IPS DF 4.7 (cell line): ENCODE measurements around the gene STK33.

Experiments
- DNase-seq: peaks from one replicate; pipeline ENCODE4 v3.0.0-alpha.2; 2013; ENCODE audit warnings: low spot score; ENCODE audit errors: extremely low read depth

Gene STK33

DNA sequence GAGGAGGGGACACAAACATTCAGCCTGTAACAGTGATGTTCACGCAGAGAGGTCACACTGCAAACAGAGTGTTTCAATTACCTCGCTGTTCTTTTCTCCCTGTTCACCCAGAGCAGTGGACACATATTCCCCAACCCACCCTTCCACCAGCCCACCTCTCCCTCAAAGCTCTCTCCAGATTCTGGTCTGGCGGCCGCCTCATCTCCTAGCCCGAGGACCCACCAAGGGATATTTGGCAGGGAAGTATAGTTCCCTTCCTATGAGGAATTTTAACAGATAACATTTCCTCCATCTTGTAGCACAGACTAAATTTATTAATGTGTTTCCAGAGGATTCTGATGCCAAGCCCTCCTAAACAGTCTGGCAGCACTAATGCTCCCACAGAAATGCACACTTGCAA lies 219.3 kb downstream of the STK33 start:
- DNase-seq = no peak

DNA sequence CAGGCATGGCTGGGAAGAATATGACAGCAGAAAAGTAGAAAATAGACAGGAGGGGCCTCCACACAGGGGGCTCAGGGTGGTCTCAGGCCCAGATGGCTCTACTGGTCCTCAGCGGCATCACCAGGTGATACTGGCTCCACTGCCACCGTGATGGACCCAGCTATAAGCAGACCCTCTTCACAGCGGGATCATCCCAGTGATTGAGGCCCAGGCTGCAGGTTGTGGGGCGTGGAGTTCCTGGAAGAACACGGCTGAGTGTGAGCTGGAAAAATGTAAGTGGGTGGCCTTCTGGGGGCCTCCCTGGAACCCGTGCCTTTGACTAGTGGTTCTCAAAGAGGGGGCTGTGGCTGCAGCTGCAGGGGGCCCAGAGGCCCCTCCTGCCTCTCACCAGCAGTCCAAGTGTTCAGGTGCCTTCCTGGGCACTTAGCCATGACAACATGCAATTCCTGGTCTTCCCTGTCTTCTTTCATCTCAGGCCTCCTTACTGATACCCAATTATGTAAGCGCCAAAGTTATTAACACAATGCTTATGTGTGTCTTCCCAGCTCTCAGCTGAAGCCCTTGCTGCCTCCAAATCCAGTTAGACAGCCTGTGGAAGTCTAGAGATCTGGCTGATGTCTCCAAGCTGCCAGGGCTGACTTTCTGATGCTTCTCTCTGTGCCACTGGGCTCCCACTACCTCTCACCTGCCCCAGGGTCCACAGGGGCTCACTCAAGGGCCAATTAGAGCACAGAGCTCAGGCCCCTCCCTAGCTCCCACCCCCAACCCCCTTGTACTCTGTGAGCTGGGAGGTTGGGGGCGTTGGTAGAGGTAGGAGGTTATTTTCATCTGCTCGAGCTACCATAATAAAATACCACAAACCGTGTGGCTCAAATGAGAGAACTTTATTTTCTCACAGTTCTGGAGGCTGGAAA lies 220.3 kb downstream of the STK33 start:
- no peak for DNase-seq

DNA sequence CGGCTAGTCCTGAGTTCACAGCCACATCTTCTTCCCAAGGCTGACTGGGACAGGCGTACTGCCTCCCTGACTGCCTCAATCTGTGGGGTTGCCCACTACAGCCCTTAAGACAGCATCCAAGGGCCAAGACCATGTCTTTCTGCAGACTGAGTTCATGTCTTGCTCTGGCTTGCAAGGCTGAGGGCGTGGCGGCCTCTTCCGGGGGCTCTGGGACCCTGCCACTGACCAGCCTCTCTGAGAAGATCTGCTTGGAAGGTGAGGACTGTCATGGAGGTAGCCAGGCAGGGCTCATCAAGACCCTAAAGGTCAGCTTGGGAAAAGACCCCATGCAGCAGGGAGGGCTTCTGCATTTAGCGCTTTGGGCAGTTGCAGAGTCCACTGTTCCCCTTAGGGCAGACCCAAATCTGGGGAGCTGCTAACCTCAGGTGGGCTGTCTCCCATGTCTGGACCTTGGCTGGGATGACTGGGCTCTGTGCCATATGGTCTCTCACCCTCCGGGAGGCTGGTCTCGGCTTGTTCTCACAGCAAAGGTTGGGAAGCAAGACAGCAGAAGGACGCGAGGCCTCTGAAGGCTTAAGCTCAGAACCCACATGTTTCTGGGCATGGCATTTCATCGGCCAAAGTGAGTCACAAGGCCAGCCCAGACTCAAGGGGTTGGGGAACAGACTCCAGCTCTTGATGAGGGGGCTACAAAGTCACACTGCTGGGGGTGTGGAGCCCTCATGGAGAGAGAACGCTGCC lies 221.2 kb downstream of the STK33 start:
- DNase-seq = no peak

DNA sequence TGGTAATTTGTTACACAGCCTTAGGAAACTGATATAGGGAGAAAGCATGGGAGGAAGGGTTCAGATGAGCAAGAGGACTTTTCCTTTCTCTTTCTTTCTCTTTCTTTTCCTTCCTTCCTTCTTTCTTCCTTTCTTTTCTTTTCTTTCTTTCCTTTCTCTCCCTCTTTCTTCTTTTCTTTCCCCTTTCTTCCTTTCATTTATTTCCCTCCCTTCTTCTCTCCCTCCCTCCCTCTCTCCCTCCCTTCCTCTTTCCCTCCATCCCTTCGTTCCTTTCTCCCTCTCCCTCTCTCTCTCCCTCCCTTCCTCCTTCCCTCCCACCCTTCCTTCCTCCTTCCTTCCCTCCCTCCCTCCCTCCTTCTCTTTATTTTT lies 222.5 kb downstream of the STK33 start:
- no peak for DNase-seq

DNA sequence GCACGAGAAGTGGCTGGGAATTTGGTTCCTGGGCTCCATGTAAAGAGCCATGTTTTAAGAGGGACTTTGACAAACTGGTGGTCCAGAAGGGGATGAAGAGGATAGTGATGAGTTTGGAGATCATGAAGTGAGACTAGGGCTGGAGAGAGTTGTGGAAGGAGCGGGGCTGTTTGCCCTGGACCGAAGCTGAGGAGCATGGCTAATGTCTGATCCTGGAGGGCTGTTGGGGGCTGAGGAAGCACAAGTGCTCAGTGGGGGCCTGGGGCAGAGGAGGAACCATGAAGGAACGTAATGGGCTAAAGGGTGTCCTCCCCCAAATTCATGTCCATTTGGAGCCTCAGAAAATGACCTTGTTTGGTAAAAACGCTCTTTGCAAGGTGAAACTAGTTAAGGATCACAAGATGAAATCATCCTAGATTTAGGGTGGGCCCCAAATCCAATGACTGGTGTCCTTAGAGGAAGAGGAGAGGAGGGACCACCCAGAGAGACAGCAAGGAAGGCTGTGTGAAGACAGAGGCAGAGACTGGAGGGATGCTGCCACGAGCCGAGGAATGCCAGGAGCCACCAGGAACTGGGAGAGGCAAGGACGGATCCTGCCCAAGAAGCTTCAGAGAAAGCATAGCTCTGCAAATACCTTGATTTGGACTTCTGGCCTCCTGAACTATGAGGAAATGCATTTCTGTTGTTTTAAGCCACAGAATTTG lies 223.1 kb downstream of the STK33 start:
- DNase-seq = no peak

DNA sequence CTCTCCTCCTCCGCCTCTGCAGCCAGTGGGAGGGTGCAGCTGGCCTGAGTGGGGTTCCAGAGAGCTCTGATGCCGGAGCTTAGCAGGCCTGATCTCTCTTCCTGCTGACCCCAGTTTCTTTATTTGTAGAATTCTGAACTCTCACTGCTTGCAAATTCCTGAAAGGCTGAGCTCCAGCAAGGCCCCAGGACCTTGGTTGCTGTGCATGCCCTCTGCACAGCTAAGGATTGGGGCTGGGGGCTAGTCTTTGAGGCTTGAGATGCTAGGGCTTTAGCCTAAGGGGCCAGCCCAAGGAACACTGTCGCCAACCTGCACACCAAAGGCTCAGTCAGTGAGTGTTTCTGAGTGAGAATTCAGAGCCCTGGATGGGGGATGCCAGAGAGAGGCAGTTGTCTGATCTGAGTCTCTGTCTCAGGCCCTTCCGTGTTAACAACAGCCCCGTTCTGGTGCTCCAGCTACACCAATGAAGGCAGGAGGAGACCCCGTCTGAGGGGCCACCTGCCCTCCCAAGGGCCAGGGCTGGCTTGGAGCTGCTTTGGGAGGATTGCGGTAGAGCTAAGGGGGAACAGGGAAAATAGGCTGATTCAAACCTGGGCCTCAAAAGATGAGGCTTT lies 224.3 kb downstream of the STK33 start:
- no peak for DNase-seq

DNA sequence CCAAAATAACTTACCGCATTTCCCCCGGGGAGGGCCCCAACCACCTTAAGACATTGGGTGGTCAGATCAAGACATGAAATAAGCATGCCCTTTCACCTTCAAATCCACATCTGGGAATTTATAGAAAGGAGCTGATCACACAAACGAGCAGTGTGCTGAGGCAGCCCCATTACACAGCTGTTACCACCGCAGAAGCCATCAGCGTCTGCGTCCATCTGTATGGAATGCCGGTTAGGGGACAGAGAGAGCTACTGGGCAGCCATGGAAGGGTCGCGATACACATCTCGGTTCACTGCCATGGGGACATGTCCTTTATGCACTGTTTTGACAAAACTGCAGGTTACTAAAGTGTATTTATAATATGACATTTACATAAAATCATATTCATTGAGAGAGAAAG lies 225.3 kb downstream of the STK33 start:
- DNase-seq = no peak

DNA sequence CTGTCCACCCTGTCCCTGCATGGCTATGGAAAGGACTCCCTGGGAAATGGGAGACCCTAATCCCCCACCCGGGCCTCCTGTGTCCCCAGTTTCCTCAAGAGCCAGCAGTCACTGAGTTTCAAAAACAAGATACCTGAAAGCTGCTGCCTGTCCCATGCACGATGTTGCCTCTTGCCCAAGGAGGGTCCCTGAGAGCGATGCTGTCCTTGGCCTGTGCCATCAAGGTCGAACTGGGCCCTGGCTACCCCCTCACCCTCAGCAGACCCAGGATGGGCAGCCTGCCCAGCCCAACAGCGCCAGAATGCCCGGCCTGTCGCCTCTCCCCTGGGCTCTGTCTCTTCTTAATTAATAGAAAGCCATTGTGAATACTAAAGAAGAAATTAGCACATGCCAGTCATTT lies 225.8 kb downstream of the STK33 start:
- DNase-seq = no peak

DNA sequence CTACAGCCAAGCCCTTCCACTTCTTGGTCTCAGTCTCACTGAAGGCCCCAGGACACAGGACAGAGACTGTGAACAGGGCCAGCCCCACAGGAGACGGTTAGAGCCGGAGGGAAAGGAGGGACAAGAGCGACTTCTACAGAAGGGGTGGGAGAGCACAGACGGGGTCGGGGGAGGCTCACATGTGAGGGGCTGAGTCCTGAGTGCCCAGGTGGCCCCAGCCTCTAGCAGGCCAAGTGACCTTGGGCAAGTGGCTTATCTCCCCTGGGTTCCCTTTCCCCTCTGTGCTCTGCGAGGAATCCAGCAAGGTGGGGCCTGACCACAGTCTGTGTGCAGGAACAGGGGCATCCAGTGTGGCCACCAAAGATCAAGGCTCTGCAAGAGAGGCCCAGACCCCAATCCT lies 227.7 kb downstream of the STK33 start:
- no peak for DNase-seq

DNA sequence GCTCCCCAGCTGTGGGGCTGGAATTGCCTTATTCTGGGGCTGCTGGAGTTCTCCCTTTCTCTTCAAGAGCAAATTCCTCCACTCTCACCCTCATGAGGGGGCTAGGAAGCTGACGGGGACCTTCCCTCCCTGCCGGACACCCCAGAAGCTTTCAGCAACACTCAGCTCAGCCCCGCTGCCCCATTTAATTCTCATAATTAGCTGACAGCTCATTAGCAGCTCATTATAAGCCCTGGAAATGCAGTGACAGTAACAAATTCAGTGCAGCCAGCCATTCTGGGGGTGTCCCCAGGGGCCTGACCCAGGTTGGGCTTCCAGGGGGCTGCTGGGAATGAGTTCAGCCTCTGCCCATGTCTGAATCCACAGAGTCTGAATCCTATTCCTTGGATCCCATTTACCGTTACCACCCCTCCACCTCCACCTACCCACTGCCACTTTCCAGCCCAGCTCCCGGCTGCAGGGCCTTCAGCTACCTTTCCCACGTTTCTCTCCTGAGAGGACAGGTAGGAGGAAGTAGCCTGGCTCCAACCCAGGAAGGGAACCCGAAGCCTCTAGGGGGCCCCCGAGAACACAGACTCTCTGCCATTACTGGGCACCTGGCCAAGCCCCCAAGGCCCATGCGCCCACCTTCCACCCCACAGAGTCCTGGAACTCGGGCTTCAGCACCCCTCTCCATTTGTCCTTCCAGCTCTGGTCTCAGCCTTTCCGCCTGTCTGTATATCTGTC lies 228.6 kb downstream of the STK33 start:
- no peak for DNase-seq

DNA sequence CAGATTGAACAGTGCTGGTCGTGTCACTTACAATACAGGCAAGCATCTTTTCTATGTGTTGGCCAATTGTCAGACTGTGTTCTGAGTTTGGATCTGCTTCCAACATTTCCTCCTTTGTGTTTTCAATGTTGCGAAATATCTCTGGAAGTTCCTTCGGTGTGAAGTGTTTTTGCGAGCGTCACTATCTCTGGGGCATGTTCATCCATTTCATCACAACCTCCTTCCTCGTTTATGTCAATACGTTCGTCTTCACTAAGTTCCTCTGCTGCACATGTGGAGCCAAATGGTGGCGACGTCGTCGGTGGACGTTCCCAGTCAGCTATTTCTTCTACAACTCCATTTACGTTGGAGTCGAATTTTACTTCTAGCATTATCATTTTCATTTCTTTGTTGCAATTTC lies 230.1 kb downstream of the STK33 start:
- no peak for DNase-seq

DNA sequence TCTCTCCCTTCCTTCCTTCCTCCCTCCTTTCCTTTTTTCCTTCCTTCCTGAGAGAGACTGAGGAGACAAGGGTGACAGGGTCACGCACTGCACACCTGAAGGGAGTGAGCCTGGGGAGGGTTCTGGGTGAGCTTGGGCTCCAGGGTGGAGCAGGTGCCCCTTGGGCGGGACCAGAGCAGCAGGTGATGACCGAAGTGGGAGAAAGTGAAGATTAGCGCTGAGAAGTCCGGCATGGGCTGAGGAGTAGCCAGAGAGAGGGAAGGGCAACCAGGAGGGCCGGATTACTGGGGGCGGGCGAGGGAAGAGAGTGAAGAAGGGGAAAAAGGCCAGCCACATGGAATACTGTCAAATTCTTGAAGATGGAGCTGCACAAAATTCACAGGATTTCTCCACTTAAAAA lies 231.1 kb downstream of the STK33 start:
- no peak for DNase-seq

DNA sequence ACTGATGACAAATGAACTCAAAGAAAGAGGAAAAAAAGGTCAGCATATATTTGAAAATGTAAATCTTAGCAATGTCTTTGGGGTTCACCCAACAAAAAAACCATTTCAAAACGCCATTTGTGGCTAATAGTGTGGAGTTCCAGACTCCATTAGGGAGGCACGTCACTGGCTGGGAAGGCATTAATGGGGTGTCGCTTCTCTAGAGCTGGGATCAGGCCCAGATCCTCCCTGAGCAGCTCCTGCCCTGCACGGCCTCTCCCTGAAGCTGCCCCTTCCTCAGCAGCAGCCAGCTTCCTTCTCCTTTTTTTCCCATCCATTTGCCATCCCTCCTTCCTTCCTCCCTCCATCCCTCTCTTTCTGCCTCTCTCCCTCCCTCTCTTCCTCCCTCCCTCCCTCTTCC lies 231.5 kb downstream of the STK33 start:
- no peak for DNase-seq

DNA sequence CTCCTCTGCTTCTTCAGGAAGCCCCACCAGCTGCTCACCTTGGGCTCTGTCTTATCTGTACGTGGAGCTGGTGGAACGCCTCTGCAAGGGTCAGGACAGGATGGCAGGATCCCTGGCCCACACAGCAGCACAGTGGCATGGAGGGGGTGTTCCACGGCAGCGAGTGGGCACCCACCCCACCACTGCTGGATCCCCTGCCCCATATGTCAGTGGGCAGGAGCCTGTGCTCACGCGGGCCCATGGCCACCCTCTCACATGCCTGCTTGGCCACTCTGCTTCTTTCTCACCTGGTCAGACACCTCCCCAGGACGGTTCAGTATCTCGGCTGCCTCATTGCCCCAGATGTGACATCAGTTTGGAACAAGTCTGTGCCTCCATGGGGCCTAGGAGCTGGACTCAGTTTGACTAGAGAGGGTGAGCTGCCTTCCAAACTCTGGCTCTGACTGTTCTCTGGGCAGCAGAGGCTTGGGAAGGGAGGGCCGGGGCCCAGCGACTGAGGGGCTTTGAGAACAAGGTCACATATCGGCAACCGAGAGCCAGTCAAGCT lies 232.3 kb downstream of the STK33 start:
- no peak for DNase-seq

DNA sequence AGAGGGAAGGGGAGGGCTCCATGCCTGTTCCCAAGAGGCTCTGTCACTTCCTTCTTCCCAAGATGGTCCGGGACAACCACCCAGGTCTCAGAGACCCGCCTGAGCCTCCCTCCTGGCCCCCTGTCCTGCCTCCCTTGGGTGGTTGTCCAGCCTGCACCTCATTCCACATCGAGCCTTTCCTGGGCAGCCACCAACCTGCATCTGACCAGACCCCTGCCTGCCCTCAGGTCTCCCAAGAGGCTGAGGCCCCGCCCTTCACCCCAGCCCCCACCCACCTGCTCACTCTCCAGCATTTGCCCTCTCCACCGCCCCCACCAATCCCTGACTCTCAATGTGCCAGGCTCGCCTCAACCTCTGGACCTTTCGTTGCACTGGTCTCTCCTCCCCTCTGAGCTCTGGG lies 232.8 kb downstream of the STK33 start:
- no peak for DNase-seq

DNA sequence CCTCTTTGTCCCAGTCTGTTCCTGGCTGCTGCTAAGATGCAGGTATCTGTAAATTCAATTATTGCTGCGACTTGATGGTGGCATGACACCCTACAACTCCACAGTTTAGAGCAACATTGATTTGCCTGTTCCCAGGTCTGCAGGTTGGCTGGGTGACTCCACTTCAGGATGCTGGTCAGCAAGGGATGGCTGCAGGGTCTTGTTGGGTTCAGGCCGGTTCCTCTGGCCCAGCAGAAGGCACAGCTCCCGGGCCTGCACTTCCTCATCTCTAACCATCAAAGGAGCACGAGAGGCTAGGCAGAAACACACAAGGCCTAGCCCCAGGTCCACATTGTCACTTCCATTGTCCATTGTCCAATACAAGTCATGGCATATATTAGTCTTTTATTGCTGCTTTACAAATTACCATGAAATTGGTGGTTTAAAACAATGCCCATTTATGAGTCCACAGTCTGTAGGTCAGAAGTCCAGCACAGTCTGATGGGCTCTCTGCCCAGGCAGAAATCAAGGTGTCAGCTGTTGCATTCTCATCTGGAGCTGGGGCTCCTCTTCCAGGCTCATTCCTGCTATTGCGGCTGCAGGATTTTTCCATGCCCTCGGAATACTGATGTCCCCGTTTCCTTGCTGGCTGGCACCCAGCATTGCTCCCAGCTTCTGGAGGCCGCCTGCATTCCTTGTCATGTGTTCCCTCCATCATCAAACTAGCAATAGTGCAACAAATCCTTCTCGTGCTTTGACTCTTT lies 233.8 kb downstream of the STK33 start:
- DNase-seq = no peak

DNA sequence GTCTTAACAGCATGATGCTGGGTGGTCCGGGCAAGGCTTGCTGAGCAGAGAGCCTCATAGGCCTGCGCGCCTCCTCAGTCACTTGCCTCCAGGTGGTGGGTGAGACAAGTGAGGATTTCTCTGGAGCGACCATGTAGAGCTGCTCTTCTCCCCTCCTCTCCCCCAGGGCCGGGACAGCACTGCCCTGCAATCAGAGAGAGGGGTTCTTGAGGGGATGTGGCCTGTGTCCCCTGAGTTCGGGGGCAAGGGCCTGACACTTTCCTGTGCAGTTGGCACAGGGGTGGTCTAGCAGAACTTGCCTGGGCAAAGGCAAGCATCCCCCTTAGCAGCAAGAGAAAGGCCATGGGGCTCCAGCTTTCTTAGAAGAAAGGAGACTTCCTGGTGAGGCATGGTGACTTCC lies 234.5 kb downstream of the STK33 start:
- no peak for DNase-seq

DNA sequence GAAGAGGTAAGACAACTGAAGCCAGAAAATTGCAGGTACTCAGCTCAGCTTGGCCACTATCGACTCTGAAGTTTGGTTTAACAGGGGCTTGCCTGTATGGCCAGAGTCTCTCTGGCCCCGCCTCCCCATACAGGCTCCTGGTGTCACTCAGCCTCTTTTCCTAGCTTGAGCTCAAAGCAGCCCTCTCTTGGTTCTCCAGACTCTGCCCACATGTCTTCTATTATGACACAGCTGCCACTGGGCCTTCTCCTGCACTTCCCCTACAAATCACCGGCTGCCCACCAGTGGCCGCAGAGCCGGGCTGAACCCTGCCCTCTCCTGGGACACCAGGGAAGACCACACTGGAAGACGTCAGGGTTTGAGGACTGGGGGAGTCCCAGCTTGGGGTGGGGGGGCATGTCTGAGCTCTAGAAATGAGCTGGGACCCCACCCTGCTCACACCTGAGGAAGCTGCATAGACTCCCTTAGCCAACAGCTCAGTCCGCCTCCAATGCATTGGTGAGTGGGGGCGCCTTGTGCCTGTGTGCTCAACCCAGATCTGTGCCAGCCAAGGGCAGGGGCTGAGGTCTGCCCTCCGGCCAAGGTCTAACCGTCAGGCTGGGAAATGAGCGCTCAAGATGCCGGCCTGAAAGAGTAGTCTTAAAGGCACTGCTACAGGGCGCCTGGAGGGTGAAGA lies 236.0 kb downstream of the STK33 start:
- no peak for DNase-seq

DNA sequence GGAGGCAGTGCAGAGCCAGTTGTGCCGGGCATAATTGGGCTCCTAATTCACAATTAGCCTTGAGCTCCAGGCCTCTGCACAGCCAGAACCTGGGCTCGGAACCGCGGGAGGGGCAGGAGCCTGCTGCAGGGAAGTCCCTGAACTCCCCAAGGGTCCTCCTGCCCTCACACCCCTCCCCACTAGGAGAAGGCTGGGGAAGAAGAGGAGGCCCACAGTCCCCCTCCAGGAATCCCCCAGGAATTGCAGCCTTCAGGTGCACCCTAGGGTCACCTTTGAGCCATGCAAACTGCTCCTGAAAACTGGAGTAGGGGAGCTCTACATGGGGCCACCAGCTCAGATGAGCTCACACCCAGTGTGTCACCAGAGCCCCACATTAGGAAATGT lies 236.5 kb downstream of the STK33 start:
- no peak for DNase-seq
